ENCODE measurements around the gene HMMR.

DNA sequence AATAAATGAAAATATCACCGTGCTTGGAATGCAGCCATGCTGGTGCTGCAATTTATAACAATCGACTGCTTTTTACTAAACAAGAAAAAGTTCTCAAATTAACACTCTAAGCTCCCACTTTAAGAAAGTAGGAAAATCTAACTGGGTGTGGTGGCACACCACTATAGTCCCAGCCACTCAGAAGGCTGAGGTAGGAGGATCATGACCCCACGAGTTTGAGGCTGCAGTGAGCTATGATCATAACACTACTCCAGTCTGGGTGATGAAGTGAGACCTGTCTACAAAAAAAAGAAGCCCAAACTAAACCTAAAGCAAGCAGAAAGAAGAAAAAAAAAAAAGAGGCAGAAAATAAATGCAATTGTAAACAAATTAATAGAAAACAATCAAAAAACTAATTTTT lies 12.6 kb upstream of the HMMR start:
- TF ChIP-seq, protein P1, sequence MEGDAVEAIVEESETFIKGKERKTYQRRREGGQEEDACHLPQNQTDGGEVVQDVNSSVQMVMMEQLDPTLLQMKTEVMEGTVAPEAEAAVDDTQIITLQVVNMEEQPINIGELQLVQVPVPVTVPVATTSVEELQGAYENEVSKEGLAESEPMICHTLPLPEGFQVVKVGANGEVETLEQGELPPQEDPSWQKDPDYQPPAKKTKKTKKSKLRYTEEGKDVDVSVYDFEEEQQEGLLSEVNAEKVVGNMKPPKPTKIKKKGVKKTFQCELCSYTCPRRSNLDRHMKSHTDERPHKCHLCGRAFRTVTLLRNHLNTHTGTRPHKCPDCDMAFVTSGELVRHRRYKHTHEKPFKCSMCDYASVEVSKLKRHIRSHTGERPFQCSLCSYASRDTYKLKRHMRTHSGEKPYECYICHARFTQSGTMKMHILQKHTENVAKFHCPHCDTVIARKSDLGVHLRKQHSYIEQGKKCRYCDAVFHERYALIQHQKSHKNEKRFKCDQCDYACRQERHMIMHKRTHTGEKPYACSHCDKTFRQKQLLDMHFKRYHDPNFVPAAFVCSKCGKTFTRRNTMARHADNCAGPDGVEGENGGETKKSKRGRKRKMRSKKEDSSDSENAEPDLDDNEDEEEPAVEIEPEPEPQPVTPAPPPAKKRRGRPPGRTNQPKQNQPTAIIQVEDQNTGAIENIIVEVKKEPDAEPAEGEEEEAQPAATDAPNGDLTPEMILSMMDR (IDR thresholded peaks at IDR 0.05 in 2 of 3, conservative IDR thresholded peaks at IDR 0.05 in 1 of 3; ENCODE audit: borderline replicate concordance in 1 of 3, insufficient read depth in 1 of 3, low read depth in 2 of 3, low read length in 2 of 3), result no peak
- TF ChIP-seq, protein P2, sequence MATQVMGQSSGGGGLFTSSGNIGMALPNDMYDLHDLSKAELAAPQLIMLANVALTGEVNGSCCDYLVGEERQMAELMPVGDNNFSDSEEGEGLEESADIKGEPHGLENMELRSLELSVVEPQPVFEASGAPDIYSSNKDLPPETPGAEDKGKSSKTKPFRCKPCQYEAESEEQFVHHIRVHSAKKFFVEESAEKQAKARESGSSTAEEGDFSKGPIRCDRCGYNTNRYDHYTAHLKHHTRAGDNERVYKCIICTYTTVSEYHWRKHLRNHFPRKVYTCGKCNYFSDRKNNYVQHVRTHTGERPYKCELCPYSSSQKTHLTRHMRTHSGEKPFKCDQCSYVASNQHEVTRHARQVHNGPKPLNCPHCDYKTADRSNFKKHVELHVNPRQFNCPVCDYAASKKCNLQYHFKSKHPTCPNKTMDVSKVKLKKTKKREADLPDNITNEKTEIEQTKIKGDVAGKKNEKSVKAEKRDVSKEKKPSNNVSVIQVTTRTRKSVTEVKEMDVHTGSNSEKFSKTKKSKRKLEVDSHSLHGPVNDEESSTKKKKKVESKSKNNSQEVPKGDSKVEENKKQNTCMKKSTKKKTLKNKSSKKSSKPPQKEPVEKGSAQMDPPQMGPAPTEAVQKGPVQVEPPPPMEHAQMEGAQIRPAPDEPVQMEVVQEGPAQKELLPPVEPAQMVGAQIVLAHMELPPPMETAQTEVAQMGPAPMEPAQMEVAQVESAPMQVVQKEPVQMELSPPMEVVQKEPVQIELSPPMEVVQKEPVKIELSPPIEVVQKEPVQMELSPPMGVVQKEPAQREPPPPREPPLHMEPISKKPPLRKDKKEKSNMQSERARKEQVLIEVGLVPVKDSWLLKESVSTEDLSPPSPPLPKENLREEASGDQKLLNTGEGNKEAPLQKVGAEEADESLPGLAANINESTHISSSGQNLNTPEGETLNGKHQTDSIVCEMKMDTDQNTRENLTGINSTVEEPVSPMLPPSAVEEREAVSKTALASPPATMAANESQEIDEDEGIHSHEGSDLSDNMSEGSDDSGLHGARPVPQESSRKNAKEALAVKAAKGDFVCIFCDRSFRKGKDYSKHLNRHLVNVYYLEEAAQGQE (IDR thresholded peaks at IDR 0.05; ENCODE audit: low read depth), result no peak
